LNCaP clone FGC (cell line): ENCODE data around the gene NFX1.

ENCODE experiments used
- DNase-seq: peaks from one replicate; pipeline ENCODE4 v3.0.0-alpha.2; 2011; ENCODE audit warnings: low read depth
- H3K4me3 ChIP-seq: 2 replicates; pipeline ENCODE4 v1.5.1; 2011; ENCODE audit warnings: mild to moderate bottlenecking, low read depth, low read length, control low read depth
- TF ChIP-seq, protein P1 (sequence below): IDR thresholded peaks from 2 replicates; pipeline ENCODE4 v1.5.1; 2012; ENCODE audit warnings: mild to moderate bottlenecking; ENCODE audit not compliant: control insufficient read depth, insufficient read depth; ENCODE audit errors: extremely low read depth

NFX1 gene

DNA sequence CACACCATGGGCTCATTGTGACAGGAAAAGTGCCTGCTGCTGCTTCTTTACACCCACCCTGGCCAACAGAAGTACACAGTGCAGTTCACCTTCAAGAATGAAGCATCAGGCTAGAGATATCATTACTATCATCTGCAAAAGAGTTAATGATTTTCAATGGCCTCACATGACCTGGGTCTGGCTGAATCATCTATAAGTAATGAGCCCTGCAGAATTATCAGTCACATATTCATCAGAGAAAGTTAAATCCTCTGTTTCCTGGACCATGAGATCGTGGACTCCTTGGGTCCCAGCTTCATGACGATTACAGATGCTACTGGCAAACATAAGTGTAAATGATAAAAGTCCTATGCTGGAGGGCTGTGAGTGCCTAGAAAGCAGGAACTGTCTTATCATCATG is 34.1 kb upstream of the NFX1 start:
- DNase-seq: no peak
- TF ChIP-seq, protein P1, sequence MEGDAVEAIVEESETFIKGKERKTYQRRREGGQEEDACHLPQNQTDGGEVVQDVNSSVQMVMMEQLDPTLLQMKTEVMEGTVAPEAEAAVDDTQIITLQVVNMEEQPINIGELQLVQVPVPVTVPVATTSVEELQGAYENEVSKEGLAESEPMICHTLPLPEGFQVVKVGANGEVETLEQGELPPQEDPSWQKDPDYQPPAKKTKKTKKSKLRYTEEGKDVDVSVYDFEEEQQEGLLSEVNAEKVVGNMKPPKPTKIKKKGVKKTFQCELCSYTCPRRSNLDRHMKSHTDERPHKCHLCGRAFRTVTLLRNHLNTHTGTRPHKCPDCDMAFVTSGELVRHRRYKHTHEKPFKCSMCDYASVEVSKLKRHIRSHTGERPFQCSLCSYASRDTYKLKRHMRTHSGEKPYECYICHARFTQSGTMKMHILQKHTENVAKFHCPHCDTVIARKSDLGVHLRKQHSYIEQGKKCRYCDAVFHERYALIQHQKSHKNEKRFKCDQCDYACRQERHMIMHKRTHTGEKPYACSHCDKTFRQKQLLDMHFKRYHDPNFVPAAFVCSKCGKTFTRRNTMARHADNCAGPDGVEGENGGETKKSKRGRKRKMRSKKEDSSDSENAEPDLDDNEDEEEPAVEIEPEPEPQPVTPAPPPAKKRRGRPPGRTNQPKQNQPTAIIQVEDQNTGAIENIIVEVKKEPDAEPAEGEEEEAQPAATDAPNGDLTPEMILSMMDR: no peak
- no peak overlapping the region for H3K4me3 ChIP-seq

GRCh38 chr9:33257276-33257675 is 33.0 kb upstream of the NFX1 start:
- DNase-seq: no peak
- H3K4me3 ChIP-seq: no peak overlapping the region
- TF ChIP-seq, protein P1: no peak

GRCh38 chr9:33260372-33260771 is 29.9 kb upstream of the NFX1 start:
- no peak overlapping the region for H3K4me3 ChIP-seq
- TF ChIP-seq, protein P1: no peak
- no peak for DNase-seq

DNA sequence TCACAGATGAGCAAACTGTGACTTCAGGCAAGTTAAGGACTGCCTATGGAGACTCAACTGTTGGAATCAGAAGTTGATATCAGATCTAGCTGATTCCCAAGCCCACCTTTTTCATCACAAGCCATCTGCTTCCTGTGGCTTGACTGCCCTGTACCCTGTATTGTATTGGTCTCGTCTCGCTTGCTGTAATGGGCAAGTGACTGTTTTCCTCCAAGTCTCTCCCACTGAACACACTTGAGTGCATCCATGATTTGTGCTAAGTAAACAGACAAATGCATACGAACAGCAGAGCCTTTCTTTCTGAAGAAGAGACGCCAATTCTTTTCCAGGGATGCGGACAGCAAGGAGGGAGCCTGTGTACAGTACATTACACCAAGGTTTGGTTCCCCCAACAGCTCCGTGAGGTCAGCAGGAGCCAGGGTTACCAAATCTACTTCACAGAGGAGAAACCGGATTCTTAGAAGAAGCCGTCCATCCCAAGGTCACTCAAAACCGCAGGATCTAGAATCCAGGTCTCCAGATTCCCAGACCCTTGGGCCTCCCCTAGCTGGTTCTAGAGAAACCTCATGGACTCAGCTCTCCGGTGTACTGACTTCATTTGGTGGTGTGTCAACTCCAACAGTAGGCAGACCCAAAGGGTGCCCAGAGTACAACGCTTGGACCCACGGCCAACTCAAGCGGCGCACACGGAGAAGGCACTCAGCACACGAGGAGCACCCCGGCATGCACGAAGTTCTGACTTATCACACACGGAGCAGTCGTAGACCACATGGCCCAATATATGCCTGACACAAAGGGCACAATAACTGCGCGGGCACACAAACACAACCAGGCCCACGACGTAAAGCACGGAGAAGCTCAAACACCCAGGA is 26.9 kb upstream of the NFX1 start:
- DNase-seq: no peak
- peak overlapping the region; percentile 89 for H3K4me3 ChIP-seq
- TF ChIP-seq, protein P1: peak; percentile 0; the same call in 1 of the 2 replicates

DNA sequence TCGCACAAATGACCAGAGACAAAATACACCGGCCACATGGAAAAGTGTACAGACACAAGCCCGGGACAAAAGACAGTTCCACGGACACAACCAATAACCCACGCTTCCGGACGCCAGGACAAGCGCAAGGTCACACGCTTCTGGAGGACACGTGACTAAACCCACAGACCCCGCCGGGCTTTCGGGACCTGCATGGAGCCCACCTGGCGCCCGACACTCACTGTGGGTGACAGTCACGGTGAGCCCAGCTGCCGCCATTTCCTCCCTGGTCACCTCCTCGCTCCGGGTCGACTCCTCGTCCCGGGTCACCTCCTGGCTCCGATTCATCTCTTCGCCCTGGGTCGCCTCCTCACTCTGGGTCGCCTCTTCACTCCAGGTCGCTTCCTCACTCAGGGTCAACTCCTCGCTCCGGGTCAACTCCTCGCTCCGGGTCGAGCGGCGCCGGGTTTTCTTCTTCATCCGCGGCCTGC is 26.3 kb upstream of the NFX1 start:
- no peak for DNase-seq
- peak overlapping the region; percentile 89 for H3K4me3 ChIP-seq
- TF ChIP-seq, protein P1: no peak

- TF ChIP-seq, protein P1: no peak
- H3K4me3 ChIP-seq: peak within 1 kb of the TSS; percentile 89
- peak; percentile 96 for DNase-seq
Observed at GRCh38 chr9:33264473-33265177, 25.7 kb upstream of the NFX1 start, which contains the start of the genes BAG1 and CHMP5. TSS of gene BAG1 (minus strand) at chr9:33264708. TSS of gene CHMP5 (plus strand) at chr9:33265049. CDS start at chr9:33265079, 30 bp downstream.
